DOHH2 (cell line): ENCODE data around the gene ALOX15B.

ENCODE experiments used
- H3F3A ChIP-seq: fragments of 200-600 bp; sonication (generic), shearing (Covaris generic); 2 replicates; pipeline ENCODE4 v1.6.0; 2016; ENCODE audit warnings: antibody characterized with exemption, mild to moderate bottlenecking; ENCODE audit not compliant: control insufficient read depth, insufficient read depth
- H3K27ac ChIP-seq: fragments of 200-600 bp; sonication (generic); 2 replicates; pipeline ENCODE4 v1.5.1; 2014; ENCODE audit warnings: low read depth, mild to moderate bottlenecking, low read length, moderate library complexity
- H3K27me3 ChIP-seq: fragments of 200-600 bp; sonication (generic); 2 replicates; pipeline ENCODE4 v1.6.1; 2014; ENCODE audit warnings: mild to moderate bottlenecking, low read length, mixed read lengths; ENCODE audit not compliant: control insufficient read depth
- H3K36me3 ChIP-seq: fragments of 200-600 bp; sonication (generic); 2 replicates; pipeline ENCODE4 v1.6.1; 2014; ENCODE audit warnings: mild to moderate bottlenecking, low read length, moderate library complexity, mixed read lengths; ENCODE audit not compliant: control insufficient read depth
- H3K4me1 ChIP-seq: fragments of 200-600 bp; sonication (generic); 2 replicates; pipeline ENCODE4 v1.6.1; 2014; ENCODE audit warnings: mild to moderate bottlenecking, low read length, mixed read lengths; ENCODE audit not compliant: control insufficient read depth
- H3K4me2 ChIP-seq: fragments of 200-600 bp; sonication (generic); 2 replicates; pipeline ENCODE4 v1.6.0; 2014; ENCODE audit warnings: mild to moderate bottlenecking, low read length, moderate library complexity
- H3K4me3 ChIP-seq: fragments of 200-600 bp; sonication (generic); 2 replicates; pipeline ENCODE4 v1.5.1; 2014; ENCODE audit warnings: mild to moderate bottlenecking, low read length, mixed read lengths
- H3K79me2 ChIP-seq: fragments of 200-600 bp; sonication (generic); 2 replicates; pipeline ENCODE4 v1.6.1; 2014; ENCODE audit warnings: mild to moderate bottlenecking, low read length, mixed read lengths; ENCODE audit not compliant: control insufficient read depth
- H3K9me2 ChIP-seq: fragments of 200-600 bp; sonication (generic); replicated peaks from 2 replicates; pipeline ENCODE4 v1.6.1; 2014; ENCODE audit warnings: mild to moderate bottlenecking, low read length, mixed read lengths; ENCODE audit not compliant: control insufficient read depth
- H3K9me3 ChIP-seq: fragments of 200-600 bp; sonication (generic); 2 replicates; pipeline ENCODE4 v1.6.1; 2014; ENCODE audit warnings: antibody characterized with exemption, low read length, mixed read lengths; ENCODE audit not compliant: control insufficient read depth, insufficient read depth
- H4K20me1 ChIP-seq: fragments of 200-600 bp; sonication (generic); 2 replicates; pipeline ENCODE4 v1.6.0; 2014; ENCODE audit warnings: low read depth, mild to moderate bottlenecking, antibody characterized with exemption, low read length, moderate library complexity; ENCODE audit not compliant: control insufficient read depth, insufficient read depth
- EZH2phosphoT487 ChIP-seq: fragments of 200-600 bp; sonication (generic); IDR thresholded peaks from 2 replicates; pipeline ENCODE4 v1.6.1; 2017; ENCODE audit warnings: borderline replicate concordance, mild to moderate bottlenecking, antibody characterized with exemption, low read length, moderate library complexity, mixed read lengths
- TF ChIP-seq, protein P1 (sequence below): fragments of 200-600 bp; sonication (generic); IDR thresholded peaks from one replicate; pipeline ENCODE4 v1.5.1; 2014; ENCODE audit warnings: antibody characterized with exemption, mild to moderate bottlenecking, low read depth, low read length; ENCODE audit not compliant: poor library complexity, severe bottlenecking

Gene ALOX15B

DNA sequence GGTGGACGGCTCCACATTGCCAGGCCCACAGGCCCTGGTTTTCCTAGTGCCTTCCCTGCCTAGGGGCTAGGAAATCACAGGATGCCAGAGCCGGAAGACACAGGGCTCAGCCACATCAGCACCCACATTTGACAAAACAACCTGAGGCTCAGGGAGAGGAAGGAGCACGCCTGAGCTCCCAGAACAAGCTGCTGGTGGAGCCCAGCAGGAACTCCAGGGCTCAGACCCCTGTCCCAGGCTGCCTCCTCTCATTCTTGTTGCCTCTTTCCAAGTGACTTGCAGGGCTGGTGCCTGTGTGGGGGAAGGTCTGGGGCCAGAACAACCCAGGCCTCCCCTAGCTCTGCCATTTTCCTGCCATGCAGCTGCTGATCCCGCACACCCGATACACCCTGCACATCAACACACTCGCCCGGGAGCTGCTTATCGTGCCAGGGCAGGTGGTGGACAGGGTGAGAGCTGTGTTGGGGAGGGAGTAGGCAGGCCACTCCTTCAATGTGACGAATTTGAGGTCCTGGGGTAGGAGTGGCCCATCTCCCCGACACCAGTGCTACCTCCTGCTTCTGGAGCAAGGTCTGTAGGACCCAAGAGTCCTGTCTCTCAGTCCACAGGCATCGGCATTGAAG, 7.6 kb downstream of the ALOX15B start:
- H3F3A ChIP-seq = no peaks in the 10 kb centered on the region
- no peak overlapping the region for H3K27ac ChIP-seq
- H3K4me1 ChIP-seq = no peaks in the 10 kb centered on the region

DNA sequence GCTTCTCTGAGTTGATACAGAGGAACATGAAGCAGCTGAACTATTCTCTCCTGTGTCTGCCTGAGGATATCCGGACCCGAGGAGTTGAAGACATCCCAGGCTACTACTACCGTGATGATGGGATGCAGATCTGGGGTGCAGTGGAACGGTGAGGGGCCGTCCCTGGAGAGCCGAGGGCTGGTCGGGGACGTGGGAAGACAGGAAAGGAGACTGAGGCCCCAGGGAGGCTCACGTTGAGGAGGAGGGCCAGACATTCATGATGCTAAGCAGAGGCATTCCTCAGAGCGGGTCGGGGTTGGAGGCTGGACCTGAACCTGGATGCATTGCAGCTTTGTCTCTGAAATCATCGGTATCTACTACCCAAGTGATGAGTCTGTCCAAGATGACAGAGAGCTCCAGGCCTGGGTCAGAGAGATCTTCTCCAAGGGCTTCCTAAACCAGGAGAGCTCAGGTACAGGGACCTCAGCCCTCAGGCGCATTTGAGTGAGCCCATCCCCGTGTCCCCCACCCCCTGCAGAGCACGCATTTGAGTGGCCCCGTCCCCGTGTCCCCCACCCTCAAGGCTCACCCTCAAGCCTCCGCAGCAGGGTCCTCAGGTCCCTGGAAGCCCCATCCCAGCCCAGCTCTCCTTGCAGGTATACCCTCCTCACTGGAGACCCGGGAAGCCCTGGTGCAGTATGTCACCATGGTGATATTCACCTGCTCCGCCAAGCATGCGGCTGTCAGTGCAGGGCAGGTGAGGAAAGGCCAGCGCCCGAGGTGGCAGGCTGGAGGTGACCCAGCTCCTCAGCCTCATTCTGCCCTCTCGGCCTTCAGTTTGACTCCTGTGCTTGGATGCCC, 8.3 kb downstream of the ALOX15B start:
- Histone ChIP-seq H3K9me3 (no peaks in the 10 kb centered on the region), H3K79me2 (no peaks in the 10 kb centered on the region), H3K4me1 (no peaks in the 10 kb centered on the region), H3K27me3 (peaks cover 2% of the 10 kb centered on the region; the same call in 1 of the 2 replicates), H3K9me2 (no peaks in the 10 kb centered on the region), H3K4me3 (no peak overlapping the region), H3K36me3 (no peaks in the 10 kb centered on the region), H3K4me2 (no peak overlapping the region), H4K20me1 (no peaks in the 10 kb centered on the region), H3F3A (no peaks in the 10 kb centered on the region), H3K27ac (no peak overlapping the region)
- TF ChIP-seq, protein P1, sequence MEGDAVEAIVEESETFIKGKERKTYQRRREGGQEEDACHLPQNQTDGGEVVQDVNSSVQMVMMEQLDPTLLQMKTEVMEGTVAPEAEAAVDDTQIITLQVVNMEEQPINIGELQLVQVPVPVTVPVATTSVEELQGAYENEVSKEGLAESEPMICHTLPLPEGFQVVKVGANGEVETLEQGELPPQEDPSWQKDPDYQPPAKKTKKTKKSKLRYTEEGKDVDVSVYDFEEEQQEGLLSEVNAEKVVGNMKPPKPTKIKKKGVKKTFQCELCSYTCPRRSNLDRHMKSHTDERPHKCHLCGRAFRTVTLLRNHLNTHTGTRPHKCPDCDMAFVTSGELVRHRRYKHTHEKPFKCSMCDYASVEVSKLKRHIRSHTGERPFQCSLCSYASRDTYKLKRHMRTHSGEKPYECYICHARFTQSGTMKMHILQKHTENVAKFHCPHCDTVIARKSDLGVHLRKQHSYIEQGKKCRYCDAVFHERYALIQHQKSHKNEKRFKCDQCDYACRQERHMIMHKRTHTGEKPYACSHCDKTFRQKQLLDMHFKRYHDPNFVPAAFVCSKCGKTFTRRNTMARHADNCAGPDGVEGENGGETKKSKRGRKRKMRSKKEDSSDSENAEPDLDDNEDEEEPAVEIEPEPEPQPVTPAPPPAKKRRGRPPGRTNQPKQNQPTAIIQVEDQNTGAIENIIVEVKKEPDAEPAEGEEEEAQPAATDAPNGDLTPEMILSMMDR = no peak
- no peak for TF ChIP-seq EZH2phosphoT487

More for the DNA sequence above, 7.6 kb downstream of the ALOX15B start:
- no peaks in the 10 kb centered on the region for H3K9me3 ChIP-seq
- TF ChIP-seq EZH2phosphoT487 = no peak
- TF ChIP-seq, protein P1 = no peak
- H3K4me2 ChIP-seq = no peak overlapping the region
- no peaks in the 10 kb centered on the region for H3K79me2 ChIP-seq
- H4K20me1 ChIP-seq = no peaks in the 10 kb centered on the region
- peaks cover 2% of the 10 kb centered on the region; the same call in 1 of the 2 replicates for H3K27me3 ChIP-seq
- H3K4me3 ChIP-seq = no peak overlapping the region
- no peaks in the 10 kb centered on the region for H3K9me2 ChIP-seq
- H3K36me3 ChIP-seq = no peaks in the 10 kb centered on the region

DNA sequence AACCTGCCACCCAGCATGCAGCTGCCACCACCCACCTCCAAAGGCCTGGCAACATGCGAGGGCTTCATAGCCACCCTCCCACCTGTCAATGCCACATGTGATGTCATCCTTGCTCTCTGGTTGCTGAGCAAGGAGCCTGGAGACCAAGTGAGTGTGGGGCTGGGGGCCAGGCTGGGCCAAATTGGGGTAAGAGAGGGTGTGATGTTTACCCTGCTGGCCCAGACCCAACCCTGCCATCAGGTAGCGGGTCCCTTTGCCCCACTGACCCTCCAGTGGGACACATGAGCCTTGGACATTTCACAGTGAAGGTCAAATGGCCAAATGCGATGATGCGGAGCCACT, 8.9 kb downstream of the ALOX15B start:
- TF ChIP-seq, protein P1 = no peak
- TF ChIP-seq EZH2phosphoT487 = no peak
- H3K4me2 ChIP-seq = no peak overlapping the region

More for the DNA sequence above, 8.9 kb downstream of the ALOX15B start:
- no peaks in the 10 kb centered on the region for H3K4me1 ChIP-seq
- no peak overlapping the region for H3K27ac ChIP-seq
- no peaks in the 10 kb centered on the region for H3K79me2 ChIP-seq
- no peaks in the 10 kb centered on the region for H3F3A ChIP-seq
- no peaks in the 10 kb centered on the region for H4K20me1 ChIP-seq
- H3K9me3 ChIP-seq = no peaks in the 10 kb centered on the region
- H3K27me3 ChIP-seq = peaks cover 2% of the 10 kb centered on the region; the same call in 1 of the 2 replicates
- H3K36me3 ChIP-seq = no peaks in the 10 kb centered on the region
- H3K4me3 ChIP-seq = no peak overlapping the region
- H3K9me2 ChIP-seq = no peaks in the 10 kb centered on the region
